A673 (cell line): ENCODE measurements around the gene ERG. TPM values are rescaled to one million over a fixed set of nuclear protein-coding genes. Genes with fewer than 3 reads are reported as not detected.

Experiments used
- BruUV-seq: library from RNA; stranded (reverse); fragments of 400-500 nt; replicated peaks from 2 replicates; lab custom pipeline; 2021; lab: Mats Ljungman, UMichigan
- CTCF ChIA-PET: fragments of 300-600 bp; sonication (Branson Sonifier 250); formaldehyde crosslinking; loops from one replicate; lab custom pipeline; 2022; ENCODE audit warnings: antibody characterized with exemption; lab: Charles Lee
- POLR2A ChIA-PET: fragments of 300-600 bp; sonication (Branson Sonifier 250); formaldehyde crosslinking; loops from one replicate; lab custom pipeline; 2022; ENCODE audit warnings: antibody characterized with exemption; ENCODE audit not compliant: low non-redundant PET; lab: Charles Lee
- DNase-seq: peaks from one replicate; pipeline ENCODE4 v3.0.0-alpha.2; 2015; ENCODE audit warnings: low spot score
- H3K27ac ChIP-seq: fragments of 200-600 bp; sonication (generic); 2 replicates; pipeline ENCODE4 v1.5.1; 2016; ENCODE audit warnings: mixed run types, low read depth, mild to moderate bottlenecking, mixed read lengths, antibody characterized with exemption, low read length; ENCODE audit not compliant: poor library complexity, severe bottlenecking
- H3K27me3 ChIP-seq: fragments of 200-600 bp; sonication (generic); replicated peaks from 2 replicates; pipeline ENCODE4 v1.6.1; 2017; ENCODE audit warnings: mixed run types, low read depth, mild to moderate bottlenecking, mixed read lengths, antibody characterized with exemption, low read length; ENCODE audit not compliant: insufficient read depth, poor library complexity
- H3K36me3 ChIP-seq: fragments of 200-600 bp; sonication (generic); 2 replicates; pipeline ENCODE4 v1.6.1; 2016; ENCODE audit warnings: mixed run types, mild to moderate bottlenecking, mixed read lengths, antibody characterized with exemption, low read length; ENCODE audit not compliant: insufficient read depth, poor library complexity, severe bottlenecking
- H3K4me1 ChIP-seq: fragments of 200-600 bp; sonication (generic); 2 replicates; pipeline ENCODE4 v1.6.1; 2017; ENCODE audit warnings: mixed run types, mild to moderate bottlenecking, mixed read lengths, antibody characterized with exemption, low read length; ENCODE audit not compliant: insufficient read depth, poor library complexity, severe bottlenecking
- H3K4me3 ChIP-seq: fragments of 200-600 bp; sonication (generic); 2 replicates; pipeline ENCODE4 v1.5.1; 2016; ENCODE audit warnings: low read depth, mixed run types, mild to moderate bottlenecking, mixed read lengths, low read length; ENCODE audit not compliant: poor library complexity, severe bottlenecking
- H3K9me3 ChIP-seq: fragments of 200-600 bp; sonication (generic); 2 replicates; pipeline ENCODE4 v1.6.1; 2016; ENCODE audit warnings: mixed run types, low read depth, mild to moderate bottlenecking, mixed read lengths, antibody characterized with exemption, low read length; ENCODE audit not compliant: poor library complexity, severe bottlenecking
- CTCF ChIP-seq: fragments of 300-800, 200-600 bp; sonication (generic); conservative IDR thresholded peaks from 2 replicates; pipeline ENCODE4 v1.5.1; 2017; ENCODE audit warnings: low read depth, mild to moderate bottlenecking, antibody characterized with exemption, low read length, moderate library complexity, mixed read lengths
- EZH2 ChIP-seq: fragments of 200-600 bp; sonication (generic); IDR thresholded peaks from 2 replicates; pipeline ENCODE4 v1.6.1; 2017; ENCODE audit warnings: borderline replicate concordance, low read depth, mild to moderate bottlenecking, mixed read lengths, antibody characterized with exemption, low read length; ENCODE audit not compliant: poor library complexity, severe bottlenecking
- intact Hi-C: fragments of 100-400 bp; cut with micrococcal nuclease; formaldehyde crosslinking; loops from one replicate; pipeline ENCODE4 v1.10.0; 2022; ENCODE audit not compliant: unreplicated experiment
- total RNA-seq: library from RNA; stranded (reverse); gene quantifications from 2 replicates; pipeline ENCODE4 v1.2.3, GENCODE V29; 2021

The ERG gene
- total RNA-seq, 1 experiment from 2014 or later, result not detected

GRCh38 chr21:38531591-38531990 lies 33.3 kb upstream of the ERG start:
- peaks cover 2% of the 10 kb centered on the region for H3K27me3 ChIP-seq
- H3K9me3 ChIP-seq, result no peaks in the 10 kb centered on the region
- POLR2A ChIA-PET, result no interaction called here
- no TSS peak for BruUV-seq
- H3K4me1 ChIP-seq, result no peaks in the 10 kb centered on the region
- H3K4me3 ChIP-seq, result no peak overlapping the region
- H3K36me3 ChIP-seq, result no peaks in the 10 kb centered on the region
- CTCF ChIA-PET, result no interaction called here
- TF ChIP-seq EZH2, result no peak
- no peak for TF ChIP-seq CTCF
- intact Hi-C loops, result no loop called here
- H3K27ac ChIP-seq, result no peak overlapping the region
- DNase-seq, result peak; percentile 4

DNA sequence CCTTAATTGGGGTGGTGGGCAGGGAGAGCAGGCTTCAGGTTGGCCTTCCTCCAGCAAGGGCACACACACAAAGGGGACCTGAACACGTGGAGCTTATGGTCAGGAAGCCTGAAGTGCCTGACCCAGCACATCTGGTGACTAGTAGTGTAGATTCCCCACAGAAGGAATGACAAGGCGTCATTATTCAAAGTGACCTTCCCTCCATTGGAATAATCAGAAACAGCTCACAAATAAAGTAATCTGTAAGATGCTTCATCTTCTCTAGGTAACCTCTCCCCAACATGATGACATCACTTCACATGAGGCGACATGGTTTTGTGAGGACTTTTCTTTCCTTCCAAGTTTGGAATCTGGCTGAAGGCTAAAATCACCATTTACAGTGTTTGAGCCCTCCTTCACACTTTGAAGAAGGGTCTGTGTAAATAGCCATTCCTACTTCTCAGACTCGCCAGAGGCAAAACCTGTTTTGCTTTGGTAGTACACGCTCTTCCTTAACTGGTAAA lies 32.8 kb upstream of the ERG start:
- ChIA-PET CTCF (no interaction called here), POLR2A (no interaction called here)
- no peak for DNase-seq
- no peaks in the 10 kb centered on the region for H3K9me3 ChIP-seq
- H3K36me3 ChIP-seq, result no peaks in the 10 kb centered on the region
- H3K4me1 ChIP-seq, result no peaks in the 10 kb centered on the region
- TF ChIP-seq CTCF (no peak), EZH2 (no peak)
- intact Hi-C loops, result no loop called here
- peaks cover 2% of the 10 kb centered on the region for H3K27me3 ChIP-seq
- no peak overlapping the region for H3K27ac ChIP-seq
- no TSS peak for BruUV-seq
- H3K4me3 ChIP-seq, result no peak overlapping the region

- POLR2A ChIA-PET, result no interaction called here
- no peaks in the 10 kb centered on the region for H3K36me3 ChIP-seq
- CTCF ChIA-PET, result no interaction called here
- peaks cover 23% of the 10 kb centered on the region for H3K27me3 ChIP-seq
- no peak overlapping the region for H3K27ac ChIP-seq
- H3K4me3 ChIP-seq, result no peak overlapping the region
- TF ChIP-seq CTCF (no peak), EZH2 (no peak)
- no peaks in the 10 kb centered on the region for H3K9me3 ChIP-seq
- H3K4me1 ChIP-seq, result no peaks in the 10 kb centered on the region
- no peak for DNase-seq
- intact Hi-C loops, result no loop called here
- BruUV-seq, result no TSS peak
These were observed 29.5 kb upstream of the ERG start for GRCh38 chr21:38527737-38528136.
